GOT3 (cell line): ENCODE data around the gene RNASE11.
"Not testable (repeated sequence)": the region's sequence is repeated elsewhere in the genome, so short reads cannot be mapped to it uniquely, and the experiment has no call there.

ENCODE experiments used
- DNase-seq: peaks from one replicate; lab custom pipeline; 2025; ENCODE audit warnings: mixed read lengths; lab: John Stamatoyannopoulos, UW

RNASE11 gene

GRCh38 chr14:20587489-20588154 lies at the start of gene RNASE11:
RNASE11 (minus strand) TSS chr14:20588001.
- DNase-seq: no peak

GRCh38 chr14:20632831-20633691 lies 45.3 kb upstream of the RNASE11 start:
- DNase-seq: no peak

GRCh38 chr14:20632448-20632830 lies 44.6 kb upstream of the RNASE11 start:
- DNase-seq: no peak

GRCh38 chr14:20631880-20632389 lies 44.1 kb upstream of the RNASE11 start:
- DNase-seq: no peak

- no peak for DNase-seq
These were observed 43.5 kb upstream of the RNASE11 start for GRCh38 chr14:20631023-20631879.

GRCh38 chr14:20630340-20631022 lies 42.7 kb upstream of the RNASE11 start:
- DNase-seq: no peak

- DNase-seq: no peak
These were observed 40.5 kb upstream of the RNASE11 start for GRCh38 chr14:20628063-20628854.

GRCh38 chr14:20627346-20628027 lies 39.7 kb upstream of the RNASE11 start:
- DNase-seq: no peak

- no peak for DNase-seq
These were observed 38.5 kb upstream of the RNASE11 start for GRCh38 chr14:20626274-20626673.

- DNase-seq: no peak
These were observed 36.8 kb upstream of the RNASE11 start for GRCh38 chr14:20624495-20625070.

- no peak for DNase-seq
These were observed 36.0 kb upstream of the RNASE11 start for GRCh38 chr14:20623798-20624197.

GRCh38 chr14:20622816-20623291 lies 35.1 kb upstream of the RNASE11 start:
- DNase-seq: no peak

GRCh38 chr14:20620798-20621478 lies 33.1 kb upstream of the RNASE11 start:
- no peak for DNase-seq

GRCh38 chr14:20619688-20620087 lies 31.9 kb upstream of the RNASE11 start:
- not testable (repeated sequence) for DNase-seq

- DNase-seq: no peak
These were observed 30.5 kb upstream of the RNASE11 start for GRCh38 chr14:20618271-20618749.

- DNase-seq: no peak
These were observed 29.6 kb upstream of the RNASE11 start for GRCh38 chr14:20617138-20618003.

- DNase-seq: no peak
These were observed 28.2 kb upstream of the RNASE11 start for GRCh38 chr14:20615996-20616395.
